Activated naive CD8-positive, alpha-beta T cell treated with anti-CD3 and anti-CD28 coated beads for 36 hours (primary cell): ENCODE data around the gene CLMN. TPM values are rescaled to one million over a fixed set of nuclear protein-coding genes. Genes with fewer than 3 reads are reported as not detected.
A peak's percentile ranks its signal among the peaks of the same experiment; 100 is the strongest.

Experiments
- DNase-seq: peaks from one replicate; pipeline ENCODE4 v3.0.0; 2021
- H3K27ac Mint-ChIP-seq: one replicate; pipeline ENCODE4 v1.8.0; 2022; ENCODE audit warnings: mild to moderate bottlenecking, moderate library complexity, mixed read lengths
- H3K27me3 Mint-ChIP-seq: one replicate; pipeline ENCODE4 v1.8.0; 2022; ENCODE audit warnings: mild to moderate bottlenecking, mixed read lengths
- H3K36me3 Mint-ChIP-seq: one replicate; pipeline ENCODE4 v1.8.0; 2021; ENCODE audit warnings: mild to moderate bottlenecking, mixed read lengths
- H3K4me1 Mint-ChIP-seq: one replicate; pipeline ENCODE4 v1.8.0; 2021; ENCODE audit warnings: mixed read lengths
- H3K4me3 Mint-ChIP-seq: one replicate; pipeline ENCODE4 v1.8.0; 2022; ENCODE audit warnings: mild to moderate bottlenecking, moderate library complexity, mixed read lengths
- H3K9me3 Mint-ChIP-seq: one replicate; pipeline ENCODE4 v1.8.0; 2022; ENCODE audit warnings: mixed read lengths
- total RNA-seq, 2 experiments: library from RNA; stranded (reverse); gene quantifications; one replicate each; pipeline ENCODE4 v1.2.3, GENCODE V29; 2021

The CLMN gene
- total RNA-seq, 2 experiments from 2014 or later: 0.66 to 0.91 TPM

GRCh38 chr14:95261616-95262510 is 57.8 kb downstream of the CLMN start:
- no peak overlapping the region for H3K27ac Mint-ChIP-seq
- peaks cover 4% of the 10 kb centered on the region for H3K27me3 Mint-ChIP-seq
- H3K4me3 Mint-ChIP-seq: no peak overlapping the region
- H3K4me1 Mint-ChIP-seq: peaks cover 31% of the 10 kb centered on the region
- H3K36me3 Mint-ChIP-seq: no peaks in the 10 kb centered on the region
- no peak for DNase-seq
- no peaks in the 10 kb centered on the region for H3K9me3 Mint-ChIP-seq

- Mint-ChIP-seq H3K27ac (peak overlapping the region; percentile 75), H3K4me3 (no peak overlapping the region), H3K4me1 (peaks cover 22% of the 10 kb centered on the region), H3K9me3 (no peaks in the 10 kb centered on the region), H3K27me3 (peaks cover under 1% of the 10 kb centered on the region), H3K36me3 (no peaks in the 10 kb centered on the region)
- peak; percentile 47 for DNase-seq
Observed at GRCh38 chr14:95260537-95261361, 59.0 kb downstream of the CLMN start.

GRCh38 chr14:95258754-95259593 is 60.7 kb downstream of the CLMN start:
- Mint-ChIP-seq H3K27me3 (no peaks in the 10 kb centered on the region), H3K9me3 (no peaks in the 10 kb centered on the region), H3K27ac (no peak overlapping the region), H3K4me1 (peaks cover 13% of the 10 kb centered on the region), H3K4me3 (no peak overlapping the region), H3K36me3 (no peaks in the 10 kb centered on the region)
- DNase-seq: no peak

- H3K27ac Mint-ChIP-seq: no peak overlapping the region
- H3K4me3 Mint-ChIP-seq: no peak overlapping the region
- H3K9me3 Mint-ChIP-seq: no peaks in the 10 kb centered on the region
- no peaks in the 10 kb centered on the region for H3K27me3 Mint-ChIP-seq
- DNase-seq: no peak
- no peaks in the 10 kb centered on the region for H3K36me3 Mint-ChIP-seq
- H3K4me1 Mint-ChIP-seq: peaks cover 13% of the 10 kb centered on the region
Observed at GRCh38 chr14:95258156-95258555, 61.6 kb downstream of the CLMN start.

- H3K4me1 Mint-ChIP-seq: peaks cover 13% of the 10 kb centered on the region
- no peak overlapping the region for H3K27ac Mint-ChIP-seq
- no peak for DNase-seq
Observed at GRCh38 chr14:95257521-95257920, 62.2 kb downstream of the CLMN start.

GRCh38 chr14:95256776-95257060 is 63.0 kb downstream of the CLMN start:
- no peak for DNase-seq
- H3K9me3 Mint-ChIP-seq: no peaks in the 10 kb centered on the region
- H3K4me1 Mint-ChIP-seq: peaks cover 13% of the 10 kb centered on the region
- H3K4me3 Mint-ChIP-seq: no peak overlapping the region
- H3K36me3 Mint-ChIP-seq: no peaks in the 10 kb centered on the region
- H3K27me3 Mint-ChIP-seq: no peaks in the 10 kb centered on the region
- H3K27ac Mint-ChIP-seq: no peak overlapping the region

More at GRCh38 chr14:95257521-95257920, 62.2 kb downstream of the CLMN start:
- Mint-ChIP-seq H3K36me3 (no peaks in the 10 kb centered on the region), H3K9me3 (no peaks in the 10 kb centered on the region), H3K4me3 (no peak overlapping the region), H3K27me3 (no peaks in the 10 kb centered on the region)

GRCh38 chr14:95256002-95256775 is 63.5 kb downstream of the CLMN start:
- H3K4me3 Mint-ChIP-seq: no peak overlapping the region
- H3K27ac Mint-ChIP-seq: no peak overlapping the region
- peaks cover 13% of the 10 kb centered on the region for H3K4me1 Mint-ChIP-seq
- DNase-seq: no peak
- no peaks in the 10 kb centered on the region for H3K27me3 Mint-ChIP-seq
- H3K9me3 Mint-ChIP-seq: no peaks in the 10 kb centered on the region
- H3K36me3 Mint-ChIP-seq: no peaks in the 10 kb centered on the region

GRCh38 chr14:95255487-95255886 is 64.2 kb downstream of the CLMN start:
- Mint-ChIP-seq H3K27me3 (no peaks in the 10 kb centered on the region), H3K4me1 (peaks cover 7% of the 10 kb centered on the region), H3K36me3 (no peaks in the 10 kb centered on the region), H3K27ac (no peak overlapping the region), H3K4me3 (no peak overlapping the region), H3K9me3 (no peaks in the 10 kb centered on the region)
- no peak for DNase-seq

GRCh38 chr14:95255013-95255412 is 64.7 kb downstream of the CLMN start:
- Mint-ChIP-seq H3K36me3 (no peaks in the 10 kb centered on the region), H3K9me3 (no peaks in the 10 kb centered on the region), H3K4me1 (peaks cover 4% of the 10 kb centered on the region), H3K27me3 (no peaks in the 10 kb centered on the region), H3K27ac (no peak overlapping the region), H3K4me3 (no peak overlapping the region)
- no peak for DNase-seq

- H3K27ac Mint-ChIP-seq: no peak overlapping the region
- no peaks in the 10 kb centered on the region for H3K36me3 Mint-ChIP-seq
- H3K4me3 Mint-ChIP-seq: no peak overlapping the region
- peaks cover 4% of the 10 kb centered on the region for H3K27me3 Mint-ChIP-seq
- no peaks in the 10 kb centered on the region for H3K9me3 Mint-ChIP-seq
- peaks cover 4% of the 10 kb centered on the region for H3K4me1 Mint-ChIP-seq
- no peak for DNase-seq
Observed at GRCh38 chr14:95254288-95254687, 65.4 kb downstream of the CLMN start.

- Mint-ChIP-seq H3K27me3 (peaks cover 8% of the 10 kb centered on the region), H3K4me3 (no peak overlapping the region), H3K9me3 (no peaks in the 10 kb centered on the region), H3K4me1 (peaks cover 4% of the 10 kb centered on the region), H3K27ac (no peak overlapping the region), H3K36me3 (no peaks in the 10 kb centered on the region)
- DNase-seq: no peak
Observed at GRCh38 chr14:95253039-95253630, 66.6 kb downstream of the CLMN start.

GRCh38 chr14:95252219-95252618 is 67.5 kb downstream of the CLMN start:
- H3K36me3 Mint-ChIP-seq: no peaks in the 10 kb centered on the region
- H3K27ac Mint-ChIP-seq: no peak overlapping the region
- H3K4me3 Mint-ChIP-seq: no peak overlapping the region
- H3K4me1 Mint-ChIP-seq: peaks cover 4% of the 10 kb centered on the region
- H3K9me3 Mint-ChIP-seq: no peaks in the 10 kb centered on the region
- DNase-seq: no peak
- peaks cover 8% of the 10 kb centered on the region for H3K27me3 Mint-ChIP-seq

GRCh38 chr14:95250936-95251335 is 68.8 kb downstream of the CLMN start:
- DNase-seq: no peak
- Mint-ChIP-seq H3K27me3 (peaks cover 11% of the 10 kb centered on the region), H3K4me1 (peaks cover 7% of the 10 kb centered on the region), H3K27ac (no peak overlapping the region), H3K9me3 (no peaks in the 10 kb centered on the region), H3K4me3 (no peak overlapping the region), H3K36me3 (no peaks in the 10 kb centered on the region)

- Mint-ChIP-seq H3K9me3 (no peaks in the 10 kb centered on the region), H3K4me1 (peaks cover 3% of the 10 kb centered on the region), H3K4me3 (no peak overlapping the region), H3K27me3 (peaks cover 11% of the 10 kb centered on the region), H3K27ac (no peak overlapping the region), H3K36me3 (no peaks in the 10 kb centered on the region)
- no peak for DNase-seq
Observed at GRCh38 chr14:95250140-95250769, 69.5 kb downstream of the CLMN start.
